ENCODE data around the gene PEG3.

Gene PEG3

GRCh38 chr19:56806639-56807038, 33.9 kb downstream of the PEG3 start:
- DNase-seq: no peak
